GM12892 (cell line): ENCODE results near the gene ANO9.

ENCODE experiments used
- POLR2A ChIP-seq: IDR thresholded peaks from 2 replicates; pipeline ENCODE4 v1.6.1; 2011; ENCODE audit warnings: low read depth, low read length, control low read depth
- POLR2AphosphoS5 ChIP-seq: IDR thresholded peaks from 2 replicates; pipeline ENCODE4 v1.6.1; 2011; ENCODE audit warnings: low read depth, low read length, control low read depth
- TAF1 ChIP-seq: IDR thresholded peaks from 2 replicates; pipeline ENCODE4 v1.6.1; 2011; ENCODE audit warnings: low read depth, mild to moderate bottlenecking, control low read depth, low read length, borderline replicate concordance

GRCh38 chr11:407651-408123, 34.1 kb downstream of the ANO9 start:
- no peak for TF ChIP-seq TAF1
- no peak for TF ChIP-seq POLR2AphosphoS5
- no peak for TF ChIP-seq POLR2A
